Stomach (tissue), 9 donors: Measurements from ENCODE around the gene KRTAP12-2. TPM values are rescaled to one million over a fixed set of nuclear protein-coding genes. Genes with fewer than 3 reads are reported as not detected.

ENCODE experiments used
- DNase-seq, 2 donors: peaks; one replicate each; pipeline versions ENCODE4 v3.0.0 to v3.0.0-alpha.2; 2013 to 2019
- H3K27ac ChIP-seq, 5 donors: fragments of 200-600 bp in 4 of 5; sonication (generic) in 4 of 5; one replicate each; pipeline ENCODE4 v1.5.1; 2013 to 2019; ENCODE audit warnings: mild to moderate bottlenecking in 1 of 5, moderate library complexity in 1 of 5
- H3K27me3 ChIP-seq, 3 donors: fragments of 200-600 bp; sonication (generic); one replicate each; pipeline ENCODE4 v1.5.1; 2017 to 2019; ENCODE audit warnings: mixed run types in 1 of 3
- H3K36me3 ChIP-seq, 4 donors: fragments of 200-600 bp; sonication (generic); 1 replicate in 3 of 4; 2 replicates in 1 of 4; pipeline ENCODE4 v1.5.1; 2016 to 2019
- H3K4me1 ChIP-seq, 4 donors: fragments of 200-600 bp; sonication (generic); one replicate each; pipeline ENCODE4 v1.5.1; 2016 to 2019
- H3K4me3 ChIP-seq, 4 donors: fragments of 200-600 bp; sonication (generic) in 3 of 4; one replicate each; pipeline ENCODE4 v1.5.1; 2016 to 2019; ENCODE audit warnings: mild to moderate bottlenecking in 1 of 4
- H3K9me3 ChIP-seq, 4 donors: fragments of 200-600 bp; sonication (generic); one replicate each; pipeline ENCODE4 v1.5.1; 2016 to 2019
- CTCF ChIP-seq, 7 experiments: fragments of 450-650 bp in 4 of 7; fragments of 200-600 bp in 3 of 7; sonication (generic) in 3 of 7; IDR thresholded peaks; one replicate each; pipeline ENCODE4 v1.5.1; 2016 to 2019; ENCODE audit warnings: antibody characterized with exemption in 7 of 7, control low read depth in 2 of 7, mild to moderate bottlenecking in 1 of 7
- EP300 ChIP-seq: sonication (generic); formaldehyde crosslinking; IDR thresholded peaks from one replicate; pipeline ENCODE4 v1.6.1; 2017; ENCODE audit warnings: antibody characterized with exemption
- POLR2A ChIP-seq, 4 donors: fragments of 450-650 bp; IDR thresholded peaks; one replicate each; pipeline ENCODE4 v1.6.1; 2016; ENCODE audit warnings: antibody characterized with exemption in 4 of 4, control low read depth in 2 of 4, mild to moderate bottlenecking in 1 of 4, moderate library complexity in 1 of 4
- POLR2AphosphoS5 ChIP-seq, 3 donors: sonication (generic); formaldehyde crosslinking; IDR thresholded peaks; one replicate each; pipeline ENCODE4 v1.6.1; 2016; ENCODE audit warnings: antibody characterized with exemption in 3 of 3
- WGBS, 5 donors: extraction: QIAGEN DNeasy Blood & Tissue Kit in 3 of 5; methylation state at CpG; one replicate each; pipeline versions ENCODE4 v1.1.5 to v1.1.7; 2013 to 2018; 5-methylcytosine and 5-hydroxymethylcytosine counted together
- intact Hi-C: fragments of 100-400 bp; cut with DNase I; formaldehyde crosslinking; loops from one replicate; pipeline ENCODE4 v1.15.1; 2023; ENCODE audit warnings: low total_unique reads
- polyA plus RNA-seq, 3 donors: library from polyadenylated mRNA; stranded (reverse); fragments of 200-250 nt; gene quantifications; one replicate each; pipeline ENCODE4 v1.2.3, GENCODE V29; 2013
- total RNA-seq, 5 donors: library from RNA; depleted of rRNA; stranded (reverse); fragments of >200 nt; gene quantifications; one replicate each; pipeline versions ENCODE4 v1.1.0 to v1.2.3, GENCODE V29; 2014 to 2016
- donor health status: healthy with polysubstance abuse.
- donor health status: Bipolar disorder and iron deficiency.
- donor health status: healthy.

Gene KRTAP12-2
- total and polyA plus RNA-seq, 8 donors: not detected

GRCh38 chr21:44637018-44637850 is 29.5 kb downstream of the KRTAP12-2 start, which contains the start of gene KRTAP10-10:
KRTAP10-10 (plus strand) TSS chr21:44637356; CDS start chr21:44637418, 62 bp downstream.
- WGBS, 5 donors: 26 to 54% (median 51%) methylated on average over 5 to 21 of the region's 21 CpGs
- H3K4me3 ChIP-seq: no peak within 1 kb of the TSS
- peaks cover 0 to 27% (median 20%) of the 10 kb centered on the region in 4 donors for H3K9me3 ChIP-seq
- intact Hi-C loops: no loop called here
- no peaks in the 10 kb centered on the region for H3K4me1 ChIP-seq
- H3K27me3 ChIP-seq: peaks cover 0 to 53% (median 23%) of the 10 kb centered on the region in 3 donors
- H3K36me3 ChIP-seq: no peaks in the 10 kb centered on the region
- no peak within 1 kb of the TSS for H3K27ac ChIP-seq
- TF ChIP-seq EP300 (no peak), POLR2A (IDR thresholded peaks at IDR 0.05) (no peak), POLR2AphosphoS5 (IDR thresholded peaks at IDR 0.05) (no peak), CTCF (IDR thresholded peaks at IDR 0.05) (no peak)
- peak in 1 of 2 donors; percentile 17 for DNase-seq

- H3K4me1 ChIP-seq: no peaks in the 10 kb centered on the region
- peaks cover 3 to 30% (median 27%) of the 10 kb centered on the region in 4 donors for H3K9me3 ChIP-seq
- H3K27ac ChIP-seq: no peak overlapping the region
- 75 to 87% (median 79%) methylated on average over 11 to 15 of the region's 15 CpGs for WGBS, 5 donors
- no peaks in the 10 kb centered on the region for H3K36me3 ChIP-seq
- intact Hi-C loops: no loop called here
- no peak for TF ChIP-seq EP300
- TF ChIP-seq POLR2A (IDR thresholded peaks at IDR 0.05): no peak
- TF ChIP-seq POLR2AphosphoS5 (IDR thresholded peaks at IDR 0.05): no peak
- TF ChIP-seq CTCF (IDR thresholded peaks at IDR 0.05): no peak
- H3K4me3 ChIP-seq: no peak overlapping the region
- H3K27me3 ChIP-seq: peaks cover 0 to 53% (median 23%) of the 10 kb centered on the region in 3 donors
- peak in 1 of 2 donors; percentile 23 for DNase-seq
These were observed 30.3 kb downstream of the KRTAP12-2 start for GRCh38 chr21:44636209-44637017.

- TF ChIP-seq POLR2AphosphoS5 (IDR thresholded peaks at IDR 0.05) (no peak), EP300 (no peak), CTCF (IDR thresholded peaks at IDR 0.05) (no peak), POLR2A (IDR thresholded peaks at IDR 0.05) (no peak)
- H3K27me3 ChIP-seq: peaks cover 0 to 28% (median 19%) of the 10 kb centered on the region in 3 donors
- 82 to 98% (median 90%) methylated on average over 1 of the region's 1 CpG for WGBS, 5 donors
- no peaks in the 10 kb centered on the region for H3K4me1 ChIP-seq
- no peak overlapping the region for H3K4me3 ChIP-seq
- peaks cover 3 to 31% (median 26%) of the 10 kb centered on the region in 4 donors for H3K9me3 ChIP-seq
- no peak overlapping the region for H3K27ac ChIP-seq
- no peak for DNase-seq
- intact Hi-C loops: no loop called here
- no peaks in the 10 kb centered on the region for H3K36me3 ChIP-seq
These were observed 34.7 kb downstream of the KRTAP12-2 start for GRCh38 chr21:44632067-44632466.

- H3K4me1 ChIP-seq: no peaks in the 10 kb centered on the region
- H3K9me3 ChIP-seq: peaks cover 3 to 31% (median 26%) of the 10 kb centered on the region in 4 donors
- WGBS, 5 donors: 68 to 89% (median 78%) methylated on average over 2 of the region's 2 CpGs
- no peak overlapping the region for H3K27ac ChIP-seq
- no peaks in the 10 kb centered on the region for H3K36me3 ChIP-seq
- intact Hi-C loops: no loop called here
- H3K27me3 ChIP-seq: peaks cover 0 to 34% (median 19%) of the 10 kb centered on the region in 3 donors
- TF ChIP-seq POLR2AphosphoS5 (IDR thresholded peaks at IDR 0.05) (no peak), EP300 (no peak), POLR2A (IDR thresholded peaks at IDR 0.05) (no peak), CTCF (IDR thresholded peaks at IDR 0.05) (no peak)
- no peak for DNase-seq
- H3K4me3 ChIP-seq: no peak overlapping the region
These were observed 36.3 kb downstream of the KRTAP12-2 start for GRCh38 chr21:44630440-44630839.
